Measurements from ENCODE around the gene SEC14L5.

SEC14L5 gene

DNA sequence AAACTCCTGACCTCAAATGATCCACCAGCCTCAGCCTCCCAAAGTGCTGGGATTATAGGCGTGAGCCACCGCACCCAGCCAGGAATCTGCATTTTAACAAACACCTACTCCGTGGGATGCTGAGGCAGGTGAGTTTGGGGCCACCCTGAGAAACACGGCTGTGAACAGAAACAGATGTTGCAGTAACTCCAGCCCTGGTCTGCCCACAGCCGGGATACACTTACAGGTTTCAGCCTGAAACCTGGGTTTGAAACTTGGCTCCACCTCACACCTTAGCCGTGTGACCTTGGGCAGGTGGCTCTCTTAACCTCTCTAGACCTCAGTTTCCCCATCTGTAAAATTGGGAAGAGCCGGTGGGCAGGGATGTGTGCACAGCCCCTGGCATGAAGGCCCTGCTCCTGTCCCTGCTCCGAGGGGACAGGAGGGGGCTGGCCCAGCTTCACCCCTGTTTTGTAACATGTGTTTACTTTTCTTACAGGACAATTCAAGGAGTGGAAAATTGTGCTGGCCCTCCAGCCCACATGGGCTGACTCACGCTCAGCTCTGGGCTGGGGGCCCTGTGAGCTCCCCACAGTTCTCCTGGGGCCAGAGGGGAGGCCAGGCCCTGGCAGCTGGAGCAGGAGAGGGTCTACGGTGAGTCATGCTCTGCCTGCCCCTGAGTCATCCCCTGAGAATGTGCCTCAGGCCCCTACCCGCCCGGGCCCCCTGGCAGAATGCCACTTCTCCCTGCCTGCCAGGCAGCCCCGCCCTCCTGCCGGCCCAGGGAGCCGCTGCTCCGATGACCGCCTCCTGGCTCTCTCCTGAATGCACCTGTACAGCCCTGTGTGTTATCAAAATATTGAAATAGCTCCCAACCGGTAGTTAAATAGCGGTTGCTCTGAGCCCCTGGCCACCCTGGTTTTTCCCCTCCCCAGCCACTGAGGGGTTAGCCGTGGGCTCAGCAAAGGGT, 13.5 kb upstream of the SEC14L5 start:
- peak; percentile 98 to 99 for DNase-seq (ENCODE audit: low read depth in 2 of 2)
- TF ChIP-seq, protein P1, sequence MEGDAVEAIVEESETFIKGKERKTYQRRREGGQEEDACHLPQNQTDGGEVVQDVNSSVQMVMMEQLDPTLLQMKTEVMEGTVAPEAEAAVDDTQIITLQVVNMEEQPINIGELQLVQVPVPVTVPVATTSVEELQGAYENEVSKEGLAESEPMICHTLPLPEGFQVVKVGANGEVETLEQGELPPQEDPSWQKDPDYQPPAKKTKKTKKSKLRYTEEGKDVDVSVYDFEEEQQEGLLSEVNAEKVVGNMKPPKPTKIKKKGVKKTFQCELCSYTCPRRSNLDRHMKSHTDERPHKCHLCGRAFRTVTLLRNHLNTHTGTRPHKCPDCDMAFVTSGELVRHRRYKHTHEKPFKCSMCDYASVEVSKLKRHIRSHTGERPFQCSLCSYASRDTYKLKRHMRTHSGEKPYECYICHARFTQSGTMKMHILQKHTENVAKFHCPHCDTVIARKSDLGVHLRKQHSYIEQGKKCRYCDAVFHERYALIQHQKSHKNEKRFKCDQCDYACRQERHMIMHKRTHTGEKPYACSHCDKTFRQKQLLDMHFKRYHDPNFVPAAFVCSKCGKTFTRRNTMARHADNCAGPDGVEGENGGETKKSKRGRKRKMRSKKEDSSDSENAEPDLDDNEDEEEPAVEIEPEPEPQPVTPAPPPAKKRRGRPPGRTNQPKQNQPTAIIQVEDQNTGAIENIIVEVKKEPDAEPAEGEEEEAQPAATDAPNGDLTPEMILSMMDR (IDR thresholded peaks at IDR 0.05; ENCODE audit: low read depth, low read length): no peak
- H3K4me3 ChIP-seq (replicated peaks in 1 of 2; ENCODE audit: low read depth in 2 of 2, low read length in 2 of 2): no peak overlapping the region

GRCh38 chr16:4945560-4946502, 12.3 kb upstream of the SEC14L5 start:
- H3K4me3 ChIP-seq (replicated peaks in 1 of 2; ENCODE audit: low read depth in 2 of 2, low read length in 2 of 2): no peak overlapping the region
- peak; percentile 18 to 23 for DNase-seq (ENCODE audit: low read depth in 2 of 2)
- TF ChIP-seq, protein P1 (IDR thresholded peaks at IDR 0.05; ENCODE audit: low read depth, low read length): no peak

DNA sequence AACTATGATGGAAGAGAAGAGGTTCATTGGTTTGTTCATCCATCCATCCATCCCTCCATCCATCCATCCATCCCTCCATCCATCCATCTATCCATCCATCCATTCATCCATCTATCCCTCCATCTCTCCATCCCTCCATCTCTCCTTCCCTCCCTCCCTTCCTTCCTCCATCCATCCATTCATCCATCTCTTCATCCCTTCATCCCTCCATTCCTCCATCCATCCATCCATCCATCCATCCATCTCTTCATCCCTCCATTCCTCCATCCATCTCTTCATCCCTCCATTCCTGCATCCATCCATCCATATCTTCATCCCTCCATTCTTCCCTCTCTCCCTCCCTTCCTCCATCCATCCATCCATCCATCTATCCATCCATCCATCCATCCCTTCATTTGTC, 11.2 kb upstream of the SEC14L5 start:
- TF ChIP-seq, protein P1 (IDR thresholded peaks at IDR 0.05; ENCODE audit: low read depth, low read length): no peak
- H3K4me3 ChIP-seq (replicated peaks in 1 of 2; ENCODE audit: low read depth in 2 of 2, low read length in 2 of 2): no peak overlapping the region
- no peak for DNase-seq (ENCODE audit: low read depth in 2 of 2)

DNA sequence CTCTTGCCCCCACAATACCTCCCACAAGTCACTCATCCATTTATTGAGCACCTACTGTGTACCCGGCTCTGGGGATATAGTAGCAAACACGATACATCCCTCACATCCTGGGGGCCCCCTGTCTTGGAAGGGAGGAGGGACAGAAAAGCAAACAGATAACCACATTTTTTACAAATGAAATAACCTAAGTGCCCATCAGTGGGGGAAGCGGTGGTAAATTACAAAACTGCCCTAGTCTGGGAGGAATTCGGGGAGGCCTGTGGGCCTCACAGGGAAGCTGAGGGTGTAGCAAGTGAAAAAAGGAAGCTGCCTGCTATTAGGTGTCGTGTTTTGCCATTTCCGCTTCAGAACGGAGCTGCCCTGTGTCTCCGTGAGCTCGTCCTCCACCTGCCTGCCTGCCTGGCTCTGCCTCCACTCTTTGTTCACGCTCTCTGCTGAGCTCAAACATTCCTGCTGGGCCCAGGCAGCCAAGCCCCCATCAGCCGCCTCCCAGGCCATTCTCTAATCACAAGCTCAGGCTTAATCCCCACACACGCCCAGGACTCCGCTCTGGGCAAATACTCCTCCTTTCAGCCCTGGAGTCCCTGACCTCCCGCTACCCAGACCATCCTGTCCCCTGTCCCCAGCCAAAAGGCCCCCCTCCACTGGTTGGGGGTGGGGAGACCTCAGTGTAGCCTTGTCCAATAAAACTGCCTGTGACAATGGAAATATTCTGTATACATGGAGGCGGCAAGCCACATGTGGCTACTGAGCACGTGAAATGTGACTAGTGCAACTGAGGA, 10.2 kb upstream of the SEC14L5 start:
- DNase-seq (ENCODE audit: low read depth in 2 of 2): peak in 1 of 2 donors; percentile 10
- TF ChIP-seq, protein P1 (IDR thresholded peaks at IDR 0.05; ENCODE audit: low read depth, low read length): no peak
- H3K4me3 ChIP-seq (replicated peaks in 1 of 2; ENCODE audit: low read depth in 2 of 2, low read length in 2 of 2): no peak overlapping the region

GRCh38 chr16:4948903-4949766, 9.0 kb upstream of the SEC14L5 start:
- no peak overlapping the region for H3K4me3 ChIP-seq (replicated peaks in 1 of 2; ENCODE audit: low read depth in 2 of 2, low read length in 2 of 2)
- DNase-seq (ENCODE audit: low read depth in 2 of 2): no peak
- TF ChIP-seq, protein P1 (IDR thresholded peaks at IDR 0.05; ENCODE audit: low read depth, low read length): no peak
